HepG2 (cell line): Measurements from ENCODE around the gene KISS1R. TPM values are rescaled to one million over a fixed set of nuclear protein-coding genes. Genes with fewer than 3 reads are reported as not detected.

Experiments used
- ARHGAP35 ChIP-seq: sonication (generic); formaldehyde crosslinking; IDR thresholded peaks from 2 replicates; pipeline ENCODE4 v1.9.0; 2022; ENCODE audit warnings: mild to moderate bottlenecking, inconsistent platforms, moderate library complexity, missing genetic modification reagents, borderline replicate concordance
- FOXA1 ChIP-seq, 2 experiments: fragments of 450-650 bp in 1 of 2; sonication (generic) in 1 of 2; formaldehyde crosslinking in 1 of 2; IDR thresholded peaks; 2 replicates each; pipeline versions ENCODE4 v1.4.0 to v1.6.1; 2016 to 2020; ENCODE audit warnings: missing genetic modification reagents in 1 of 2
- HNF1B ChIP-seq: sonication (generic); formaldehyde crosslinking; IDR thresholded peaks from 2 replicates; pipeline ENCODE4 v1.5.1; 2020; ENCODE audit warnings: mild to moderate bottlenecking, moderate library complexity, missing genetic modification reagents
- NR2F6 ChIP-seq, 2 experiments: IDR thresholded peaks; 2 replicates each; pipeline ENCODE4 v1.6.1; 2016; ENCODE audit warnings: antibody characterized with exemption in 1 of 2, mild to moderate bottlenecking in 1 of 2
- RCOR2 ChIP-seq: IDR thresholded peaks from 2 replicates; pipeline ENCODE4 v1.6.1; 2016; ENCODE audit warnings: missing biosample characterization, missing genetic modification reagents
- REXO4 ChIP-seq: sonication (generic); formaldehyde crosslinking; IDR thresholded peaks from 2 replicates; pipeline ENCODE4 v1.8.0; 2022; ENCODE audit warnings: missing genetic modification reagents, mild to moderate bottlenecking, borderline replicate concordance
- SSRP1 ChIP-seq: IDR thresholded peaks from 2 replicates; pipeline ENCODE4 v1.6.1; 2016; ENCODE audit warnings: control low read depth
- ZFP37 ChIP-seq: sonication (generic); formaldehyde crosslinking; IDR thresholded peaks from 2 replicates; pipeline ENCODE4 v1.4.0; 2020; ENCODE audit warnings: missing genetic modification reagents, borderline replicate concordance
- ZGPAT ChIP-seq: IDR thresholded peaks from 2 replicates; pipeline ENCODE4 v1.6.1; 2016; ENCODE audit warnings: mild to moderate bottlenecking
- ZNF276 ChIP-seq: sonication (generic); formaldehyde crosslinking; IDR thresholded peaks from 2 replicates; pipeline ENCODE4 v1.4.0; 2020; ENCODE audit warnings: mild to moderate bottlenecking, low read depth, missing genetic modification reagents
- ZNF3 ChIP-seq: IDR thresholded peaks from 2 replicates; pipeline ENCODE4 v1.7.0; 2017; ENCODE audit warnings: inconsistent platforms
- ZNF362 ChIP-seq: sonication (generic); formaldehyde crosslinking; IDR thresholded peaks from 2 replicates; pipeline ENCODE4 v1.4.0; 2020; ENCODE audit warnings: missing genetic modification reagents, mild to moderate bottlenecking, borderline replicate concordance
- ZNF597 ChIP-seq: sonication (generic); formaldehyde crosslinking; IDR thresholded peaks from 2 replicates; pipeline ENCODE4 v1.5.0; 2020; ENCODE audit warnings: missing genetic modification reagents
- ZNF609 ChIP-seq: sonication (generic); formaldehyde crosslinking; IDR thresholded peaks from 2 replicates; pipeline ENCODE4 v1.4.0; 2020; ENCODE audit warnings: mild to moderate bottlenecking, missing genetic modification reagents, borderline replicate concordance
- polyA plus RNA-seq, 8 experiments: library from polyadenylated mRNA; depleted of rRNA in 3 of 8; stranded (reverse) in 7 of 8; unstranded in 1 of 8; fragments of >200 nt; fragmentation: Illumina TruSeq in 4 of 8; extraction: Trizol in 4 of 8; gene quantifications; 2 replicates each; pipeline versions ENCODE4 v1.2.1 to v1.2.3, GENCODE V29; 2011 to 2016; ENCODE audit warnings: low read depth in 4 of 8, missing spikeins in 1 of 8, mixed read lengths in 1 of 8; ENCODE audit not compliant: insufficient read depth in 1 of 8
- total RNA-seq, 5 experiments: library from RNA; depleted of rRNA; stranded (reverse); fragments of >200 nt; fragmentation: Illumina TruSeq; extraction: Trizol; gene quantifications; 2 replicates each; pipeline ENCODE4 v1.2.3, GENCODE V29; 2016; ENCODE audit warnings: low read depth in 1 of 5

Gene KISS1R
- total and polyA plus RNA-seq, 2 of the 13 experiments (the other 11 are each of a cell fraction or from before 2014, with no cell fraction given) = 1.1 to 10.2 TPM

- no peak for TF ChIP-seq ZNF597 (CRISPR knock-in tag)
- TF ChIP-seq ZNF609 = peak; percentile 39; the same call in 1 of the 2 replicates
- TF ChIP-seq NR2F6 (IDR thresholded peaks at IDR 0.05) = no peak
- 0 out of 2 replicates have a peak, but pooled peaks have one; percentile 15 for TF ChIP-seq NR2F6 (CRISPR knock-in tag; IDR thresholded peaks at IDR 0.05)
- no peak for TF ChIP-seq ZFP37 (CRISPR knock-in tag)
- no peak for TF ChIP-seq FOXA1 (IDR thresholded peaks at IDR 0.05)
- TF ChIP-seq FOXA1 (CRISPR knock-in tag; IDR thresholded peaks at IDR 0.05) = peak; percentile 80
- peak; percentile 71; the same call in 1 of the 2 replicates for TF ChIP-seq ZNF362 (CRISPR knock-in tag)
- TF ChIP-seq RCOR2 (CRISPR knock-in tag) = 0 out of 2 replicates have a peak, but pooled peaks have one; percentile 18
- no peak for TF ChIP-seq ZNF276 (CRISPR knock-in tag)
- TF ChIP-seq HNF1B (CRISPR knock-in tag) = no peak
- no peak for TF ChIP-seq ZNF3 (CRISPR knock-in tag)
- TF ChIP-seq ARHGAP35 (CRISPR knock-in tag) = no peak
- TF ChIP-seq SSRP1 (CRISPR knock-in tag) = peak; percentile 35; the same call in 1 of the 2 replicates
- no peak for TF ChIP-seq REXO4 (CRISPR knock-in tag)
- TF ChIP-seq ZGPAT = 0 out of 2 replicates have a peak, but pooled peaks have one; percentile 18
These were observed 44.9 kb downstream of the KISS1R start (continued) for GRCh38 chr19:961866-962620.
